CD4-positive, alpha-beta T cell treated with Interferon gamma for 1 hour (primary cell): Measurements from ENCODE around the gene CTSW.

Experiments
- DNase-seq: peaks from one replicate; pipeline ENCODE4 v3.0.0-alpha.2; 2020

The CTSW gene

GRCh38 chr11:65932558-65932919 lies 52.9 kb downstream of the CTSW start:
- DNase-seq: no peak
